Activated T-cell treated with anti-CD3 and anti-CD28 coated beads for 48 hours (primary cell): Measurements from ENCODE around the gene PBOV1.

Source experiments
- DNase-seq: peaks from one replicate; pipeline ENCODE4 v3.0.0-alpha.2; 2020; ENCODE audit warnings: low read depth

The PBOV1 gene

DNA sequence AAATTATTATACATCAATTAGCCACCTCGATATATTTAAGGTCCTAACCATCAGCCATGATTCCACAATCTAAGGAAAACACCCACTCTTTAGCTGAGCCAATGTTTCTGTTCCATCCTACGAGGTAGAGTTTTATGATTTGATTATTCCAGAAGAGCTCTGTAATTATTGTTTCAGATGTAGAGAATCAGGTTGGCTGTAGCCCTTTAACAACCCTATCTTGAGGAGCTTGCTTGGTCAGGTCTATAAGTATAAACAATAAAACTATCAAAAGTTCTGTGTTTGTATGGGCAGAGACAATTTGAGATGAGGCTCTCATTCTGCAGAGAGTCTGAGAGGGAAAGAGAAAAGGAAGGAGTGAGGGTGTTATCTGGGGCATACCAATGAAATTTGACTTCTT lies at the start of gene PBOV1:
PBOV1 (minus strand) TSS at position 43 of the 400 bp plus-strand sequence. CDS start 96 bp downstream, outside the sequence.
- DNase-seq: no peak

- DNase-seq: no peak
These were observed 47.8 kb upstream of the PBOV1 start for GRCh38 chr6:138266095-138266494.

GRCh38 chr6:138264372-138264880 lies 46.1 kb upstream of the PBOV1 start:
- DNase-seq: no peak

GRCh38 chr6:138263963-138264362 lies 45.7 kb upstream of the PBOV1 start:
- DNase-seq: no peak

DNA sequence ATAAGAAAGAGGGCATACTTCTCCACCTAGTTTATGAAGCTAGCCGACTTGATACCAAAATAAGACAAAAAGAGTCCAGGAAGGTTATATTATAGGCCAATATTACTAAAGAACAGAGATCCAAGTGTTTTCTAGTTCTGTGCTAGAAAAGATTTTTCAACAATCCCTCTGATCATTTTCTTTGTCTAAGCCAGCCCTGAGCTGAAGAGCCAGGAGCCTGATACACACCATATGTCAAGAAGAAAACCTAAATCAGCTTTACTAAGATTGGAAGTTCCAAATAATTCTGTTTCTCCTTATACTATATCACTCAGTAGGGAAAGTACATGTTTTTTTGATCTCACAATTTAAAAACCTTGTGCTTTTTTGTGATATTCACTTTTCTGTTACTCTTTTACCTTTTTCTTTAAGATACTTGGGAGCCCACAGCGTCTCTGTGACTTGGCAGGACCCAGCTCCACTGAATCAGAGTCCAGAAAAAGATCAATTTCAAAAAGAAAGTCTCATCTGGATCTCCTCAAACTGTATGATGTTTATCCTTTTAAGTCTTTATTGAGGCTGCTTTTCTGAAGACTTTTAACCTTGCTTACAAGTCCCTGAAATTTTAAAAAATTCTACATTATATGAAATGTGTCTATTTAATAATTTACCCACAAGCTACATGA lies 43.0 kb upstream of the PBOV1 start:
- DNase-seq: no peak

DNA sequence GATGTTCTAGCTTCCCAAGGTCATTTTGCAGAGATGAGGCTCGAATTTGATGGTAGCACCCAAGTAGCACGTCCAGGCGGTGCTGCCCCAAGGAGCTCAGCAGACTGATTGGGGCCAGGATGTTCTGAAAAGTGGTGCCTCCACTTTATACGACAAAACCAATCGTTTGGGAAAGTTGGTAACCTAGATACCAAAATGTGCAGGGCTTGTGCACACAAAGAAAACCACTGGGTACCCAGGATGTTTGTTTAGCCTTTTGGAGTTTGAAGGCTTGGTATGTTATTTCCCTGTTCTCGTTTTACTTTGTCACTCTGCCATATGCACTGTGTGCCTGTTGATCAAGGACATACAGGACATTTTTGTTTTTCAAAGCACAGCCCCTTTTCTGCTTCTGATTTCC lies 40.7 kb upstream of the PBOV1 start:
- DNase-seq: no peak

DNA sequence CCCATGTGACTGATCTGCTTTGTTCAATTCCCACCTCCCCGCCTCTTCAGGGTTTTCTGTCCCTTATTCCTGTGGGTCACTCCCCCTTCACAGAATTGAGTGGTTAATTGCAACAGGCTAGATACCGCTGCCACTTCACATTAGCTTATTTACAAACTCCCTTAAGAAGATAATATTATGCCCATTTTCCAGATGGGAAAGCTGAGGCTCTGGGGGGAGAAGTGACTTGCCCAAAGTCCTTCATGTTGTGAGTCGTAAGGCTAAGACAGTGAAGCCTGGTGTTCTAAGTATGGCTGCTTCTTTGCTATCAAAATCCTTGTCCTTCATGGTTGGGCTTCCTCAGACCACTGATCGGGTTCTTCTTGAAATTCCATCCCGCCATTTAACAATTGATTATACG lies 39.9 kb upstream of the PBOV1 start:
- no peak for DNase-seq

- no peak for DNase-seq
These were observed 39.3 kb upstream of the PBOV1 start for GRCh38 chr6:138257638-138258040.

GRCh38 chr6:138255443-138255842 lies 37.2 kb upstream of the PBOV1 start:
- DNase-seq: no peak

DNA sequence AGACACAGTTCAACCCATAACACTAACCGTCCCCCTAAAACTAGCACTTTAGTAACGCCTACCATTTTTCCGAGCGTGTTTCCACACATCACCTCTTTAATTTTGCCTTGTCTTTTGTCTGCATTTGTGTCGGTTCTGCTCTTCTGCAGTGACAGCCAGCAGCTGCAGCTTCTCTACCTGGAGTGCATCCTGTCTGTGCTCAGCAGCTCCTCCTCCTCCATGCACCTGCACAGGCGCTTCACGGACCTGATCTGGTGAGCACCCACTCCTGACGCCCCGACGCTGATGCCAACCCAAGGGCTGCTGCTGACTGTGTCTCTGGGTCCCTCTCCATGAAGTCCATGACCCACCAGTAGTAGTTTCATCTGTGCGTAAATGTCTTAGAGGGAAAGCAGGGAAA lies 35.4 kb upstream of the PBOV1 start:
- DNase-seq: no peak

- no peak for DNase-seq
These were observed 32.4 kb upstream of the PBOV1 start for GRCh38 chr6:138250513-138251247.

DNA sequence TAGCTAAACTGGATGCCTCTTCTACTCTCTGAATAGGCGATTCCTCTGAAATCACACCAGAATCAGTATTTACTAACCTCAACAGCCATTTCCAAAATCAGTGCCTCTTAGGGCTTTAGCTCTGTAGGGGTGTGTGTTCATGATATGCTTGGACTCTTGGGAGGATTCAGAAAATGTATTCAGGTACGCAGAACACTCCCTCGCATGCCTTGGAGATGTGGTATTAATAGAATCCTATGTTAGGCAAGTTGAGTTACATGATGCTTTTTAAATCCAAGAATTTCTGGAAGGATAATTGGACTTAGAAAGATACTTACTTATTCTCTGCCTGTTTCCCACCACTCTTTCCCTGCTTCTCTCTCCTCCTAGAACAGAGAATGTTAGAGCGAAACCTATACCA lies 31.8 kb upstream of the PBOV1 start:
- DNase-seq: no peak

GRCh38 chr6:138248878-138249277 lies 30.6 kb upstream of the PBOV1 start:
- DNase-seq: no peak

- DNase-seq: no peak
These were observed 29.7 kb upstream of the PBOV1 start for GRCh38 chr6:138248011-138248410.

GRCh38 chr6:138246650-138247440 lies 28.6 kb upstream of the PBOV1 start:
- no peak for DNase-seq

DNA sequence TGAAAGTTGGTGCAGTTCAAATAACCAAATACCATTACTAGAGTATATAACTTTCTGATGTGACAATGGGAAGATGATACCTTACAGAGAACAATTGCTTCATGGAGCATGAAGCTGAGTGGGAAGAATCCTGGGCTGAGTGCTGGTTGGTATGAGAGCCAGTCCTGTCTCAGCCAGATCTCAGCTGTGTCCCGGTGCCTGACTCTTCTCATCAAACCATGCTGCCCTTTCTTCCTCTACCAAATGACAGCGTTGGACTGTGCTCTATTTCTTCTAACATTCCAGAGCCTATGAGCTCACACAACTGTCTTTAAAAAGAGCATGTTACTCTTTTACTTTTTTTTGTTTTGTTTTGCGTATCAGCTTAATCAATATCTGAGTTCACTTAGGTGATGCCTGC lies 27.5 kb upstream of the PBOV1 start:
- no peak for DNase-seq

DNA sequence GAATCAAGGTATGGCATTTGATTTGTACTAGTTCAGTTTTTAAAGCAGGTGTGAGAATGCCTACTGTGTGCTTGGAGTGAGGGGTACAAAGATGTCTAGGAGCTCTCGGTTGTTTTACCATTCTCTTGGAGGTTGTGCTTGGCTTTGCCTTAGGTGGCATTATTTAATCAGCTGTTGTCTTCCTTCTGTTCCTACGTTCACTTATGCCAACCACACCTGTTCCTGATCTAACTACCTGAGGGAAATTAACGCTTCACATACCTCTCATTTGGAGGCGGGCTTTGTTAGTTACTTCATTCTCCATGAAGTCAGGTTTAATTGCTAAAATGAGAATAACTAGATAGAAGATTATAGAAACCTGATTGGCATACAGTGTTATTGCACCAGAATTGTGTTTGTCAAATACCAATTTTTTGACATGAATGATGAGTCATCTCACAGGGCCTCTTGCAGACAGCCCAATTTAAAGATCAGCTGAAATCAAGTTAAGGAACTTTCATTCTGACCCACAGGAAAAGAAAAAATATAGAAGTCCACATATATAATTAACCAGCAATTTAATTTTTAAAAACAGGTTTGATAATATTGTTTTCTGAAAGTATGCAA lies 24.8 kb upstream of the PBOV1 start:
- no peak for DNase-seq

GRCh38 chr6:138241934-138242333 lies 23.6 kb upstream of the PBOV1 start:
- DNase-seq: no peak

DNA sequence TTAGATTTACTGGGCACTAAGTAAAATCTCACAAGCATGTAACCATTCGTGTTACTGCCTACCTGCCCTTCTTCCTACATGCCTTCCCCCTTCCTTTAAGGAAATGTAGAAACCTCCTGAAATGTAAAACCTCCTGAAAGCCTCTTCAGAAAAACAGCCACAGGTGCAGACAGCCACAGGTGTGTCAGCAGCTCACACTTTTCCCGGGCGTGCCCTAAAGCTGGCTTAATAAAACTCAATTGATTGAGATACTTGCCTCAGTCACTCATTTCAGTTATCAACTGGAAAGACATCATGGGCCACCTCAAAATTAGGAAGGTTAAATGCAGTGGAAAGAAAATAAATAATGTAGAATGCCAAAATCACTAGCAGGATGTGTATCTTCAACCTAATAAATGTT lies 23.1 kb upstream of the PBOV1 start:
- no peak for DNase-seq

DNA sequence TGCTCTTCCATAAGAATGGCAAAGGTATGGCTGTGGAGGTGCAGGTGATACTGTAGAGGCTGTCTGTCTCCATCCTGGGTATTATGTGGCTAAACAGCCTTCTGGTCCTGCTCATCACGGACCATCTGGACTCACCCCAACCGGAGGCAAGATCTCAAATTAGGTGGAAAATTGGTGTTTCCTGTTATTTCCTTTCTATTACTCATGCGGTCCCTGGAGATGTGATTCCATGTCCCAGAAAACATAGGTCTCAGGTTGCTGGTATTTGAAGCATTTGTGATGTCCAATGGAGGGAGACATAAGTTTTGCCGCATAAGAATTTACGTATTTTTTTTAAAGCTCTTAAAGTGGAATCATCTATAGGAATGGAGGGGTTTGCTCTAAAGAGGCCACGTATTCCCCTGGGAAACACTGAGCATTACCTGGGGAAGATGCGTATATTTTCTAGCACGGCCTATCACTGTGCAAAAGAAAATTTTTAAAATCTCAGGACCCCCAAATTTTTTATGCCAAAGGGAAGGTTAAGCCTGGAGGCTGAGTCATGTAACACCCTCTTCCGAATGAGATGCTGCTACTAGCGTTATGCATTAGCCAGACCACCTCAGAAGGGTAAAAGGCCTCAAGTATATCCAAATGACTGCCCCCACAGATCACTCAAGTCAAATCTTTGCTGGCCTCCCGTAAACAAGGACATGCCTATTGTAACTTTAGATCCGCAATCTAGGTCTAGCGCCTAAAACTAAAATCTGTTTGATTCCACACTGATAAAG lies 22.4 kb upstream of the PBOV1 start:
- no peak for DNase-seq

- DNase-seq: no peak
These were observed 21.5 kb upstream of the PBOV1 start for GRCh38 chr6:138239774-138240173.

GRCh38 chr6:138238368-138238767 lies 20.1 kb upstream of the PBOV1 start:
- no peak for DNase-seq
